Loucy (cell line): ENCODE measurements around the gene CEP126.

Experiments
- H2AFZ ChIP-seq: fragments of 200-600 bp; sonication (generic); 2 replicates; pipeline ENCODE4 v1.6.0; 2016; ENCODE audit warnings: antibody characterized with exemption, mild to moderate bottlenecking, low read length, moderate library complexity
- H3F3A ChIP-seq: fragments of 200-600 bp; 2 replicates; pipeline ENCODE4 v1.6.0; 2016; ENCODE audit warnings: antibody characterized with exemption, low read depth, mild to moderate bottlenecking
- H3K27me3 ChIP-seq: fragments of 200-600 bp; sonication (generic); 2 replicates; pipeline ENCODE4 v1.6.1; 2014; ENCODE audit warnings: low read length, mild to moderate bottlenecking; ENCODE audit not compliant: insufficient read depth, poor library complexity, severe bottlenecking
- H3K36me3 ChIP-seq: fragments of 200-600 bp; sonication (generic); 2 replicates; pipeline ENCODE4 v1.6.1; 2016; ENCODE audit warnings: low read length; ENCODE audit not compliant: insufficient read depth
- H3K4me1 ChIP-seq: fragments of 200-600 bp; sonication (generic); 2 replicates; pipeline ENCODE4 v1.5.1; 2014; ENCODE audit warnings: low read length, mild to moderate bottlenecking; ENCODE audit not compliant: insufficient read depth, poor library complexity, severe bottlenecking
- H3K4me2 ChIP-seq: fragments of 200-600 bp; sonication (generic); 2 replicates; pipeline ENCODE4 v1.6.0; 2014; ENCODE audit warnings: antibody characterized with exemption, low read length, low read depth, mild to moderate bottlenecking; ENCODE audit not compliant: poor library complexity, severe bottlenecking
- H3K4me3 ChIP-seq: fragments of 200-600 bp; sonication (generic); 2 replicates; pipeline ENCODE4 v1.5.1; 2014; ENCODE audit warnings: low read length, mild to moderate bottlenecking, mixed read lengths; ENCODE audit not compliant: poor library complexity, severe bottlenecking
- H3K79me2 ChIP-seq: fragments of 200-600 bp; sonication (generic); 2 replicates; pipeline ENCODE4 v1.6.1; 2014; ENCODE audit warnings: low read length; ENCODE audit not compliant: insufficient read depth
- H3K9ac ChIP-seq: fragments of 200-600 bp; sonication (generic); 2 replicates; pipeline ENCODE4 v1.6.0; 2014; ENCODE audit warnings: mild to moderate bottlenecking, low read depth, low read length, moderate library complexity; ENCODE audit not compliant: poor library complexity, severe bottlenecking
- H3K9me2 ChIP-seq: fragments of 200-600 bp; sonication (generic); replicated peaks from 2 replicates; pipeline ENCODE4 v1.6.1; 2016; ENCODE audit warnings: low read depth, low read length, mixed read lengths
- H3K9me3 ChIP-seq: fragments of 200-600 bp; sonication (generic); 2 replicates; pipeline ENCODE4 v1.6.1; 2014; ENCODE audit warnings: mild to moderate bottlenecking, antibody characterized with exemption, low read length, low read depth; ENCODE audit not compliant: insufficient read depth
- H4K20me1 ChIP-seq: fragments of 200-600 bp; sonication (generic); 2 replicates; pipeline ENCODE4 v1.6.0; 2014; ENCODE audit warnings: antibody characterized with exemption, low read length, mild to moderate bottlenecking; ENCODE audit not compliant: insufficient read depth, poor library complexity, severe bottlenecking
- EZH2phosphoT487 ChIP-seq: fragments of 200-600 bp; IDR thresholded peaks from 2 replicates; pipeline ENCODE4 v1.6.1; 2018; ENCODE audit warnings: antibody characterized with exemption, mild to moderate bottlenecking, moderate library complexity, borderline replicate concordance
- TF ChIP-seq, protein P1 (sequence below): fragments of 200-600 bp; sonication (generic); conservative IDR thresholded peaks from 2 replicates; pipeline ENCODE4 v1.5.1; 2014; ENCODE audit warnings: mild to moderate bottlenecking, antibody characterized with exemption, low read length

CEP126 gene

DNA sequence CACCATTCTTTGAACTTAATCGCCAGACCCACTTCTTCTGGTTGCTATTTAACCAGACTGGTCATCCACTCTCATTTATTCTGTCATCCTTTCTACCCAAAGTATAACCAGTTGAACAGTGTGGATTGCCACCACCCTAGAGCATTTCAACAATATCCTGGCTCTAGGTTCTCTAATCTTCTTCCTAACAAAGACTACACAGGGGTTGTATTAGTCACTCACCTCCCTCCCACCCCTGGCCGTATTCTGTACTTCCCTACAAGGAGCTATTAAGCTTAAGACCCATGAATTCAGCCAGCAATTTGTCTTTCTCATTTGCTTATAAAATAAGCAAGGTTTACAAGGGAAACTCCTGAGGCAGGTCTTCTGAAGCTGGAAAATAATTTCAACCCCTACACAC, 46.9 kb upstream of the CEP126 start:
- TF ChIP-seq EZH2phosphoT487 = no peak
- TF ChIP-seq, protein P1, sequence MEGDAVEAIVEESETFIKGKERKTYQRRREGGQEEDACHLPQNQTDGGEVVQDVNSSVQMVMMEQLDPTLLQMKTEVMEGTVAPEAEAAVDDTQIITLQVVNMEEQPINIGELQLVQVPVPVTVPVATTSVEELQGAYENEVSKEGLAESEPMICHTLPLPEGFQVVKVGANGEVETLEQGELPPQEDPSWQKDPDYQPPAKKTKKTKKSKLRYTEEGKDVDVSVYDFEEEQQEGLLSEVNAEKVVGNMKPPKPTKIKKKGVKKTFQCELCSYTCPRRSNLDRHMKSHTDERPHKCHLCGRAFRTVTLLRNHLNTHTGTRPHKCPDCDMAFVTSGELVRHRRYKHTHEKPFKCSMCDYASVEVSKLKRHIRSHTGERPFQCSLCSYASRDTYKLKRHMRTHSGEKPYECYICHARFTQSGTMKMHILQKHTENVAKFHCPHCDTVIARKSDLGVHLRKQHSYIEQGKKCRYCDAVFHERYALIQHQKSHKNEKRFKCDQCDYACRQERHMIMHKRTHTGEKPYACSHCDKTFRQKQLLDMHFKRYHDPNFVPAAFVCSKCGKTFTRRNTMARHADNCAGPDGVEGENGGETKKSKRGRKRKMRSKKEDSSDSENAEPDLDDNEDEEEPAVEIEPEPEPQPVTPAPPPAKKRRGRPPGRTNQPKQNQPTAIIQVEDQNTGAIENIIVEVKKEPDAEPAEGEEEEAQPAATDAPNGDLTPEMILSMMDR = no peak
- Histone ChIP-seq H3K4me3 (no peak overlapping the region), H3K9me3 (no peaks in the 10 kb centered on the region), H3K4me1 (no peaks in the 10 kb centered on the region), H4K20me1 (no peaks in the 10 kb centered on the region), H2AFZ (no peak overlapping the region), H3F3A (no peaks in the 10 kb centered on the region), H3K9ac (no peak overlapping the region), H3K27me3 (no peaks in the 10 kb centered on the region), H3K36me3 (no peaks in the 10 kb centered on the region), H3K9me2 (no peaks in the 10 kb centered on the region), H3K4me2 (no peak overlapping the region), H3K79me2 (no peaks in the 10 kb centered on the region)

DNA sequence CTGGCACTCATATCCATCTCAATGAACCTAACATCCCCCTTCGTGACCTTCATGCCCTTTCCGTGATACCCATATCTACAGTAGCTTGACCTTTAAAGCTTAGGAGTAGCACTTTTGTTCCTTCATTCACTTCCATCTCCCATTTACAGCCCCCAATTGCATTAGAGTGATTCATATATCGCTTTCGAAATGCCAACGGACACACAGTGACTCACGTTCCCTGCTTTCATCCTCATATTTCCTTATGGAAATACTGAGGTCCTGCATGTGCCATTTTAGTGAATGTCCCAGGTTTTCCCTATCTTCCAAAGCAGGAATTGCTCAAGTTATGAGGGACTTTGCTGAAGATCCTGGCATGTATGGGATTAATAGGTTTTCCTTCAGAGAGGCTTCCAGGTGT, 44.3 kb upstream of the CEP126 start:
- Histone ChIP-seq H3K9ac (no peak overlapping the region), H3K27me3 (no peaks in the 10 kb centered on the region), H3K9me3 (no peaks in the 10 kb centered on the region), H3F3A (no peaks in the 10 kb centered on the region), H3K4me2 (no peak overlapping the region), H4K20me1 (no peaks in the 10 kb centered on the region), H2AFZ (no peak overlapping the region), H3K79me2 (no peaks in the 10 kb centered on the region), H3K4me3 (no peak overlapping the region), H3K9me2 (no peaks in the 10 kb centered on the region), H3K4me1 (no peaks in the 10 kb centered on the region), H3K36me3 (no peaks in the 10 kb centered on the region)
- no peak for TF ChIP-seq EZH2phosphoT487
- TF ChIP-seq, protein P1 = no peak

DNA sequence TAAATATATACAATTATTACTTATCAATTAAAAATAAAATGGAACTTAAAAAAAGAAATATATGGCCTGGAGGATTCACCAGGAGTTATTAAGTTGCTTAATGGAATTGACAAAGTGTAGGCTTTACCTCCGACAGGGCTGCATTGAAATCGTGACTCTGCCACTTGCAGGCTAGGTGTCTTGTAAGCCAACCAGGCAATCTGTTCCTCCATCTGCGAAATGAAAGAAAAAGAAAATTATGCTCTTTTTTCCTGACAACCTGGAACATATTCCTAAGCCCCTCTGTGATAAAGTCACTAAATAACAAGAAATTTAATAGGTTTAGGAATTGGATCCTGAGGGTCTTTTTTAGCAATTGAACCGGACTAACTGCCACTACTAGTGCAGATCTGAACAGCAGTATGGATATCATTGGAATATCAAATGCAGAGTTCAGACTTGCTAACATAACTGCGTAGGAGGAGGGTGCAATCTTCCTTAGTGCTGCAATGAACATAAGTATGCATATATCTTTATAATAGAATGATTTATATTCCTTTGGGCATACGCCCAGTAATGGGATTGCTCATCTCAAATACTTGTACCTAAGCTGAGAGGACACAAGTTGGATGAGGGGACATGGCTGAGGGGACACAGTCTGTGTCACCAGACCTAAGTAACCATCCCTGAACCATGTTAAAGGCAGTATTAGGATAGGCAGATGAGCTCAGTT, 42.5 kb upstream of the CEP126 start:
- no peaks in the 10 kb centered on the region for H3K36me3 ChIP-seq
- no peaks in the 10 kb centered on the region for H3K79me2 ChIP-seq
- H3F3A ChIP-seq = no peaks in the 10 kb centered on the region
- H3K4me1 ChIP-seq = no peaks in the 10 kb centered on the region
- no peaks in the 10 kb centered on the region for H4K20me1 ChIP-seq
- H3K9me3 ChIP-seq = no peaks in the 10 kb centered on the region
- no peak overlapping the region for H2AFZ ChIP-seq
- H3K27me3 ChIP-seq = no peaks in the 10 kb centered on the region
- no peak overlapping the region for H3K4me3 ChIP-seq
- no peak overlapping the region for H3K9ac ChIP-seq
- no peaks in the 10 kb centered on the region for H3K9me2 ChIP-seq
- H3K4me2 ChIP-seq = no peak overlapping the region
- TF ChIP-seq, protein P1 = no peak
- no peak for TF ChIP-seq EZH2phosphoT487
